H9 (cell line): ENCODE results near the gene ZSCAN30. TPM values are rescaled to one million over a fixed set of nuclear protein-coding genes. Genes with fewer than 3 reads are reported as not detected.

Source experiments
- DNase-seq: peaks from one replicate; pipeline ENCODE4 v3.0.0-alpha.2; 2017
- H2AFZ ChIP-seq: one replicate; pipeline ENCODE4 v1.6.1; 2013; ENCODE audit warnings: mild to moderate bottlenecking, low read length, control low read depth, moderate library complexity
- H2AK5ac ChIP-seq: 2 replicates; pipeline ENCODE4 v1.6.1; 2013; ENCODE audit warnings: low read length, control low read depth, mixed read lengths; ENCODE audit not compliant: insufficient read length
- H2BK120ac ChIP-seq: one replicate; pipeline ENCODE4 v1.6.1; 2013; ENCODE audit warnings: low read depth, mild to moderate bottlenecking, low read length, control low read depth, inconsistent platforms; ENCODE audit not compliant: poor library complexity, severe bottlenecking
- H2BK12ac ChIP-seq: 2 replicates; pipeline ENCODE4 v1.6.1; 2013; ENCODE audit warnings: low read length, control low read depth, mixed read lengths, low read depth; ENCODE audit not compliant: insufficient read length
- H2BK15ac ChIP-seq: 2 replicates; pipeline ENCODE4 v1.6.1; 2013; ENCODE audit warnings: low read depth, low read length, control low read depth
- H2BK20ac ChIP-seq: one replicate; pipeline ENCODE4 v1.6.1; 2013; ENCODE audit warnings: low read depth, mild to moderate bottlenecking, low read length, control low read depth, inconsistent platforms; ENCODE audit not compliant: poor library complexity, severe bottlenecking
- H2BK5ac ChIP-seq: 2 replicates; pipeline ENCODE4 v1.6.1; 2013; ENCODE audit warnings: low read length, control low read depth, mixed read lengths; ENCODE audit not compliant: insufficient read length
- H3K14ac ChIP-seq: 2 replicates; pipeline ENCODE4 v1.6.1; 2013; ENCODE audit warnings: low read length, control low read depth; ENCODE audit not compliant: insufficient read depth
- H3K18ac ChIP-seq: 2 replicates; pipeline ENCODE4 v1.6.1; 2013; ENCODE audit warnings: low read depth, mild to moderate bottlenecking, mixed read lengths, low read length, control low read depth; ENCODE audit not compliant: insufficient read length
- H3K23ac ChIP-seq: 2 replicates; pipeline ENCODE4 v1.6.1; 2013; ENCODE audit warnings: low read length, control low read depth, mixed read lengths, low read depth; ENCODE audit not compliant: insufficient read length
- H3K23me2 ChIP-seq: 2 replicates; pipeline ENCODE4 v1.6.1; 2013; ENCODE audit warnings: low read depth, mild to moderate bottlenecking, mixed read lengths, low read length, control low read depth; ENCODE audit not compliant: insufficient read length, poor library complexity, severe bottlenecking
- H3K27ac ChIP-seq: 2 replicates; pipeline ENCODE4 v1.5.1; 2013; ENCODE audit warnings: low read length, control low read depth, mixed read lengths, low read depth; ENCODE audit not compliant: insufficient read length
- H3K27me3 ChIP-seq: 2 replicates; pipeline ENCODE4 v1.6.1; 2013; ENCODE audit warnings: low read length, control low read depth, inconsistent platforms; ENCODE audit not compliant: insufficient read depth
- H3K4ac ChIP-seq: 2 replicates; pipeline ENCODE4 v1.6.1; 2013; ENCODE audit warnings: low read depth, mild to moderate bottlenecking, control low read depth, inconsistent platforms, low read length, moderate library complexity
- H3K4me1 ChIP-seq: 2 replicates; pipeline ENCODE4 v1.6.1; 2013; ENCODE audit warnings: low read length, control low read depth, inconsistent platforms; ENCODE audit not compliant: insufficient read depth
- H3K4me2 ChIP-seq: 2 replicates; pipeline ENCODE4 v1.6.1; 2013; ENCODE audit warnings: low read length, control low read depth, mixed read lengths; ENCODE audit not compliant: insufficient read length, insufficient read depth
- H3K56ac ChIP-seq: 2 replicates; pipeline ENCODE4 v1.6.1; 2013; ENCODE audit warnings: low read depth, mild to moderate bottlenecking, mixed read lengths, low read length, control low read depth; ENCODE audit not compliant: insufficient read length
- H3K79me1 ChIP-seq: 2 replicates; pipeline ENCODE4 v1.6.1; 2013; ENCODE audit warnings: low read depth, mild to moderate bottlenecking, moderate library complexity, low read length, control low read depth, inconsistent platforms; ENCODE audit not compliant: insufficient read depth, poor library complexity, severe bottlenecking
- H3K79me2 ChIP-seq: 2 replicates; pipeline ENCODE4 v1.6.1; 2013; ENCODE audit warnings: low read length, control low read depth, inconsistent platforms; ENCODE audit not compliant: insufficient read depth
- H3K9ac ChIP-seq: 2 replicates; pipeline ENCODE4 v1.6.1; 2013; ENCODE audit warnings: low read length, control low read depth, mixed read lengths; ENCODE audit not compliant: insufficient read length; ENCODE audit errors: extremely low read depth
- H3K9me3 ChIP-seq: one replicate; pipeline ENCODE4 v1.6.1; 2013; ENCODE audit warnings: low read depth, low read length, inconsistent platforms; ENCODE audit not compliant: control insufficient read depth
- H3T11ph ChIP-seq: one replicate; pipeline ENCODE4 v1.6.1; 2013; ENCODE audit warnings: mild to moderate bottlenecking, low read length, control low read depth, inconsistent platforms
- H4K20me1 ChIP-seq: one replicate; pipeline ENCODE4 v1.6.1; 2013; ENCODE audit not compliant: control insufficient read depth, insufficient read length, insufficient read depth
- H4K5ac ChIP-seq: 2 replicates; pipeline ENCODE4 v1.6.1; 2013; ENCODE audit warnings: low read depth, mild to moderate bottlenecking, mixed read lengths, low read length, control low read depth; ENCODE audit not compliant: insufficient read length
- H4K8ac ChIP-seq: replicated peaks from 2 replicates; pipeline ENCODE4 v1.6.1; 2013; ENCODE audit warnings: low read length, control low read depth, mixed read lengths, low read depth; ENCODE audit not compliant: insufficient read length
- H4K91ac ChIP-seq: 2 replicates; pipeline ENCODE4 v1.6.1; 2013; ENCODE audit warnings: low read depth, mild to moderate bottlenecking, moderate library complexity, mixed read lengths, low read length, control low read depth; ENCODE audit not compliant: insufficient read length
- H3K27ac Mint-ChIP-seq, 3 experiments: 2 replicates in 2 of 3; 3 replicates in 1 of 3; pipeline ENCODE4 v1.8.0; 2020 to 2021; ENCODE audit warnings: mixed read lengths in 3 of 3, mild to moderate bottlenecking in 1 of 3, moderate library complexity in 1 of 3
- H3K27me3 Mint-ChIP-seq: 2 replicates; pipeline ENCODE4 v1.8.0; 2021; ENCODE audit warnings: low read depth, mild to moderate bottlenecking, moderate library complexity, mixed read lengths
- H3K36me3 Mint-ChIP-seq, 3 experiments: 2 replicates in 2 of 3; 3 replicates in 1 of 3; pipeline ENCODE4 v1.8.0; 2020 to 2021; ENCODE audit warnings: low read depth in 3 of 3, mixed read lengths in 3 of 3; ENCODE audit not compliant: insufficient read depth in 1 of 3
- H3K4me1 Mint-ChIP-seq, 2 experiments: 2 replicates each; pipeline ENCODE4 v1.8.0; 2020; ENCODE audit warnings: mixed read lengths in 2 of 2
- H3K4me3 Mint-ChIP-seq, 2 experiments: 2 replicates in 1 of 2; 3 replicates in 1 of 2; pipeline ENCODE4 v1.8.0; 2020 to 2021; ENCODE audit warnings: mild to moderate bottlenecking in 2 of 2, mixed read lengths in 2 of 2, moderate library complexity in 1 of 2
- H3K9me3 Mint-ChIP-seq, 2 experiments: 2 replicates in 1 of 2; 3 replicates in 1 of 2; pipeline ENCODE4 v1.8.0; 2020; ENCODE audit warnings: mild to moderate bottlenecking in 2 of 2, mixed read lengths in 2 of 2, moderate library complexity in 1 of 2
- CTCF ChIP-seq: fragments of 200-600 bp; sonication (generic); conservative IDR thresholded peaks from 3 replicates; pipeline ENCODE4 v1.8.0; 2021; ENCODE audit warnings: antibody characterized with exemption, mild to moderate bottlenecking
- WGBS: extraction: QIAGEN DNeasy Blood & Tissue Kit; methylation state at CpG from one replicate; pipeline ENCODE4 v1.1.7; 2013; ENCODE audit warnings: missing lambda C conversion rate, low lambda C conversion rate, mixed read lengths; ENCODE audit not compliant: insufficient read length; ENCODE audit errors: extremely low coverage; 5-methylcytosine and 5-hydroxymethylcytosine counted together
- total RNA-seq: library from RNA; stranded (reverse); gene quantifications from 2 replicates; pipeline ENCODE4 v1.2.1, GENCODE V29; 2021

Gene ZSCAN30
- total RNA-seq, 1 experiment from 2014 or later = 11.6 TPM

- H3K4ac ChIP-seq = no peak overlapping the region
- no peaks in the 10 kb centered on the region for H3K4me1 ChIP-seq
- Mint-ChIP-seq H3K9me3 (no peaks in the 10 kb centered on the region), H3K4me1 (no peaks in the 10 kb centered on the region), H3K27me3 (no peaks in the 10 kb centered on the region), H3K27ac (no peak overlapping the region), H3K36me3 (peaks cover 42 to 63% (median 62%) of the 10 kb centered on the region in 3 experiments; a peak in 6 of 7 replicates), H3K4me3 (no peak overlapping the region)
- no peak overlapping the region for H3K9ac ChIP-seq
- no peak overlapping the region for H2BK15ac ChIP-seq
- no peak overlapping the region for H3K27ac ChIP-seq
- no peak for DNase-seq
- no peak overlapping the region for H2AK5ac ChIP-seq
- H2AFZ ChIP-seq = no peak overlapping the region
- no peak overlapping the region for H3K56ac ChIP-seq
- WGBS = no CpG with 5 or more reads among the region's 1 CpG
- H3K23ac ChIP-seq = no peak overlapping the region
- H4K5ac ChIP-seq = no peak overlapping the region
- no peak overlapping the region for H3K4me2 ChIP-seq
- H2BK12ac ChIP-seq = no peak overlapping the region
- no peak overlapping the region for H3K14ac ChIP-seq
- H2BK20ac ChIP-seq = no peak overlapping the region
- no peak overlapping the region for H3T11ph ChIP-seq
- TF ChIP-seq CTCF = no peak
- no peak overlapping the region for H3K18ac ChIP-seq
- H3K27me3 ChIP-seq = no peaks in the 10 kb centered on the region
- H4K8ac ChIP-seq = no peak overlapping the region
- no peak overlapping the region for H2BK5ac ChIP-seq
- no peaks in the 10 kb centered on the region for H3K9me3 ChIP-seq
- no peaks in the 10 kb centered on the region for H3K79me2 ChIP-seq
- H3K23me2 ChIP-seq = no peaks in the 10 kb centered on the region
- no peak overlapping the region for H4K91ac ChIP-seq
- H3K79me1 ChIP-seq = peaks cover 3% of the 10 kb centered on the region
- H2BK120ac ChIP-seq = no peak overlapping the region
- H4K20me1 ChIP-seq = no peaks in the 10 kb centered on the region
Observed at GRCh38 chr18:35334212-35334611, 44.2 kb upstream of the ZSCAN30 start.
